HepG2 (cell line): ENCODE measurements around the gene BST1. TPM values are rescaled to one million over a fixed set of nuclear protein-coding genes. Genes with fewer than 3 reads are reported as not detected.

ENCODE experiments used
- ARID4A ChIP-seq: sonication (generic); formaldehyde crosslinking; IDR thresholded peaks from 2 replicates; pipeline ENCODE4 v1.5.0; 2020; ENCODE audit warnings: mild to moderate bottlenecking, missing genetic modification reagents, borderline replicate concordance
- CSRNP2 ChIP-seq: sonication (generic); formaldehyde crosslinking; conservative IDR thresholded peaks from 2 replicates; pipeline ENCODE4 v1.8.0; 2022; ENCODE audit warnings: low read depth, missing genetic modification reagents
- FOXK1 ChIP-seq: sonication (generic); formaldehyde crosslinking; IDR thresholded peaks from 2 replicates; pipeline ENCODE4 v1.4.0; 2020; ENCODE audit warnings: low read depth, missing genetic modification reagents, borderline replicate concordance
- GATA4 ChIP-seq: sonication (generic); IDR thresholded peaks from 2 replicates; pipeline ENCODE4 v1.6.1; 2016; ENCODE audit warnings: antibody characterized with exemption, low read depth, borderline replicate concordance
- GLMP ChIP-seq: sonication (generic); formaldehyde crosslinking; IDR thresholded peaks from 2 replicates; pipeline ENCODE4 v1.9.0; 2021; ENCODE audit warnings: missing genetic modification reagents, mild to moderate bottlenecking, borderline replicate concordance
- HNRNPUL1 ChIP-seq: fragments of 200-400 bp; formaldehyde crosslinking; IDR thresholded peaks from 2 replicates; pipeline ENCODE4 v1.6.1; 2017; ENCODE audit warnings: low read depth, mild to moderate bottlenecking, low read length, moderate library complexity
- NCOA2 ChIP-seq: sonication (generic); formaldehyde crosslinking; IDR thresholded peaks from 2 replicates; pipeline ENCODE4 v1.8.0; 2022; ENCODE audit warnings: inconsistent platforms
- NR3C1 ChIP-seq: sonication (generic); formaldehyde crosslinking; IDR thresholded peaks from 2 replicates; pipeline ENCODE4 v1.4.0; 2020; ENCODE audit warnings: missing genetic modification reagents
- PPARG ChIP-seq: conservative IDR thresholded peaks from 2 replicates; pipeline ENCODE4 v1.6.1; 2016; ENCODE audit warnings: missing biosample characterization, missing genetic modification reagents
- RFX5 ChIP-seq: IDR thresholded peaks from 2 replicates; pipeline ENCODE4 v1.6.1; 2011; ENCODE audit warnings: low read depth, low read length, improper control_type of control experiment
- RXRB ChIP-seq: IDR thresholded peaks from 2 replicates; pipeline ENCODE4 v1.6.1; 2016; ENCODE audit warnings: borderline replicate concordance, missing genetic modification reagents, missing compliant biosample characterization
- THAP8 ChIP-seq: sonication (generic); formaldehyde crosslinking; IDR thresholded peaks from 2 replicates; pipeline ENCODE4 v1.5.1; 2020; ENCODE audit warnings: missing genetic modification reagents, mild to moderate bottlenecking, borderline replicate concordance
- ZBTB3 ChIP-seq: sonication (generic); formaldehyde crosslinking; IDR thresholded peaks from 2 replicates; pipeline ENCODE4 v1.4.0; 2020; ENCODE audit warnings: low read depth, mild to moderate bottlenecking, moderate library complexity, missing genetic modification reagents, borderline replicate concordance
- ZNF24 ChIP-seq: fragments of 450-650 bp; IDR thresholded peaks from 2 replicates; pipeline ENCODE4 v1.6.1; 2017; ENCODE audit warnings: antibody characterized with exemption, mild to moderate bottlenecking
- ZNF30 ChIP-seq: sonication (generic); formaldehyde crosslinking; IDR thresholded peaks from 2 replicates; pipeline ENCODE4 v1.5.0; 2020; ENCODE audit warnings: mild to moderate bottlenecking, missing genetic modification reagents
- ZNF362 ChIP-seq: sonication (generic); formaldehyde crosslinking; IDR thresholded peaks from 2 replicates; pipeline ENCODE4 v1.4.0; 2020; ENCODE audit warnings: missing genetic modification reagents, mild to moderate bottlenecking, borderline replicate concordance
- ZNF543 ChIP-seq: sonication (generic); formaldehyde crosslinking; IDR thresholded peaks from 2 replicates; pipeline ENCODE4 v1.4.0; 2020; ENCODE audit warnings: mild to moderate bottlenecking, missing genetic modification reagents
- ZNF713 ChIP-seq: sonication (generic); formaldehyde crosslinking; IDR thresholded peaks from 2 replicates; pipeline ENCODE4 v1.4.0; 2020; ENCODE audit warnings: mild to moderate bottlenecking, missing genetic modification reagents
- ZNF777 ChIP-seq: sonication (generic); formaldehyde crosslinking; IDR thresholded peaks from 2 replicates; pipeline ENCODE4 v1.4.0; 2020; ENCODE audit warnings: missing genetic modification reagents
- ZNF781 ChIP-seq: sonication (generic); formaldehyde crosslinking; IDR thresholded peaks from 2 replicates; pipeline ENCODE4 v1.5.1; 2020; ENCODE audit warnings: borderline replicate concordance, mild to moderate bottlenecking, missing genetic modification reagents; ENCODE audit errors: not compliant biosample characterization
- polyA plus RNA-seq, 8 experiments: library from polyadenylated mRNA; depleted of rRNA in 3 of 8; stranded (reverse) in 7 of 8; unstranded in 1 of 8; fragments of >200 nt; fragmentation: Illumina TruSeq in 4 of 8; extraction: Trizol in 4 of 8; gene quantifications; 2 replicates each; pipeline versions ENCODE4 v1.2.1 to v1.2.3, GENCODE V29; 2011 to 2016; ENCODE audit warnings: low read depth in 4 of 8, missing spikeins in 1 of 8, mixed read lengths in 1 of 8; ENCODE audit not compliant: insufficient read depth in 1 of 8
- total RNA-seq, 5 experiments: library from RNA; depleted of rRNA; stranded (reverse); fragments of >200 nt; fragmentation: Illumina TruSeq; extraction: Trizol; gene quantifications; 2 replicates each; pipeline ENCODE4 v1.2.3, GENCODE V29; 2016; ENCODE audit warnings: low read depth in 1 of 5

Gene BST1
- total and polyA plus RNA-seq, 2 of the 13 experiments (the other 11 are each of a cell fraction or from before 2014, with no cell fraction given): 0.09 to 0.49 TPM

- TF ChIP-seq RXRB (CRISPR knock-in tag): no peak
- TF ChIP-seq PPARG: peak; percentile 11; the same call in 1 of the 2 replicates
- TF ChIP-seq ZNF777 (CRISPR knock-in tag): peak; percentile 35; the same call in 1 of the 2 replicates
- no peak for TF ChIP-seq ZNF362 (CRISPR knock-in tag)
- no peak for TF ChIP-seq NR3C1 (CRISPR knock-in tag)
- no peak for TF ChIP-seq RFX5
- TF ChIP-seq ZBTB3 (CRISPR knock-in tag): no peak
- TF ChIP-seq ZNF24: no peak
- peak; percentile 69; the same call in 1 of the 2 replicates for TF ChIP-seq THAP8 (CRISPR knock-in tag)
- TF ChIP-seq ARID4A: peak; percentile 99
- peak; percentile 40; the same call in 1 of the 2 replicates for TF ChIP-seq FOXK1 (CRISPR knock-in tag)
- TF ChIP-seq ZNF543: 0 out of 2 replicates have a peak, but pooled peaks have one; percentile 63
- no peak for TF ChIP-seq CSRNP2
- TF ChIP-seq ZNF781 (CRISPR knock-in tag): peak; percentile 48
- TF ChIP-seq ZNF713 (CRISPR knock-in tag): no peak
- no peak for TF ChIP-seq HNRNPUL1
- TF ChIP-seq ZNF30 (CRISPR knock-in tag): no peak
- peak; percentile 25; the same call in 1 of the 2 replicates for TF ChIP-seq NCOA2 (CRISPR knock-in tag)
- TF ChIP-seq GATA4: peak; percentile 41; the same call in 1 of the 2 replicates
- TF ChIP-seq GLMP (CRISPR knock-in tag): no peak
These were observed 21.3 kb upstream of the BST1 start, which contains the start of gene FAM200B (continued) for GRCh38 chr4:15681372-15682241.
